Inflammatory macrophage treated with lipopolysaccharide for 1 hour (primary cell): ENCODE results near the gene RUNDC1.
"Not testable (repeated sequence)": the region's sequence is repeated elsewhere in the genome, so short reads cannot be mapped to it uniquely, and the experiment has no call there.

Experiments used
- DNase-seq, 2 donors: peaks; one replicate each; pipeline ENCODE4 v3.0.0-alpha.2; 2020 to 2022

The RUNDC1 gene

DNA sequence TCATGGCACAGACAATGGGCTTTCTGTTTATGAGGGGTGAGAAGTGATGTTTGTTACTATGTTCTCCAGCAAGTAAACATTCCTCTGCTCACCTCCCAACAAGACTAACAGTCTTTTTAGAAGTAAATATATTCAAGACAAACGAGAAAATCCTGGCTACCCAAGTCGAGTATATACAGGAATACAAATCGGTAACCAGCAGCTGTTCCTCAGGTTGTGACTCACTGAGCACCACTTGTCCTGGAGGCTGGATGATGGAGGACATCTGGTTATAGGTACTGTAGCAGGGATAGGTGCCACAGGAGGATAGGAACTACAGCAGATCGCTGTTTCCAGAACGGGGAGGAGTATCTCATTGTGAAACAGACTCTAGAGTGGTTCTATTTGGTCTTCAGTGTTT lies 12.5 kb downstream of the RUNDC1 start:
- DNase-seq, result no peak

DNA sequence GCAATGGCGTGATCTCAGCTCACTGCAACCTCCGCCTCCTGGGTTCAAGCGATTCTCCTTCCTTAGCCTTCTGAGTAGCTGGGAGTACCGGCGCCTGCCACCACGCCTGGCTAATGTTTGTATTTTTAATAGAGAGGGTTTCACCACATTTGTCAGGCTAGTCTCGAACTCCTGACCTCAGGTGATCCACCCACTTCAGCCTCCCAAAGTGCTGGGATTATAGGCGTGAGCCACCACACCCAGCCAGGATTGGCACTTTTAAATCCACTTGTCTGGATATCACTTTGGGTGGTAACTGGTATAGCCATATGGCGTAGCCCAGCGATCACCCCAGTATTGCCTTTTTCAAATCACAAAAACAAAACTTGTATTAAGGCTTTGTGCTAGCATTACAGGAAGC lies 13.5 kb downstream of the RUNDC1 start:
- DNase-seq, result not testable (repeated sequence)

DNA sequence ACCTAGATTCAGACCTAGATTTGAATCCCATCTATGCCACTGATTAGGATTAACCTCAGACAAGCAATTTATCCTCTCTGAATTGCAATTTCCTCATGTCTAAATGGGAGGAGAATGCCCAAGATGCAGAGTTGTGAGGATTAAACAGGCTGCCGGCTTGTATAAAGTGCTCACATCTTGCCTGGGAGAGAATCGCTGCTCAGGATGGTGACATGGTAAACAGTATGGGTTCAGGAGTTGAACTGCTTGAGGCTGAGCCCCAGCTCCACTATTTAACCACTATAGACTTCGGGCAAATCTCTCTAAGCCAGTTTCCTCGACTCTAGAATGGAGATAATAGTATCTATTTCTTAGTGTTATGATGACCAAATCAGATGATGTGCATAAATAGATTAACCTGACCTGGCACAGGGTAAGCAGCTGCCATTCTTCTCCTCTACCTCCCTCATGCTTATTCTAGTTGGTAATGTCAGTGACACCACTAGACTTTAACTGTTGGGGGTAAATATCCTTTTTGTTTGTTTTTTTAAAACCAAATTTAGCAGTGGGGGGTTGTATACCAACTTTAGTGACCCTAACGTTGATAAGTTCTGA lies 17.1 kb downstream of the RUNDC1 start:
- DNase-seq, result no peak

DNA sequence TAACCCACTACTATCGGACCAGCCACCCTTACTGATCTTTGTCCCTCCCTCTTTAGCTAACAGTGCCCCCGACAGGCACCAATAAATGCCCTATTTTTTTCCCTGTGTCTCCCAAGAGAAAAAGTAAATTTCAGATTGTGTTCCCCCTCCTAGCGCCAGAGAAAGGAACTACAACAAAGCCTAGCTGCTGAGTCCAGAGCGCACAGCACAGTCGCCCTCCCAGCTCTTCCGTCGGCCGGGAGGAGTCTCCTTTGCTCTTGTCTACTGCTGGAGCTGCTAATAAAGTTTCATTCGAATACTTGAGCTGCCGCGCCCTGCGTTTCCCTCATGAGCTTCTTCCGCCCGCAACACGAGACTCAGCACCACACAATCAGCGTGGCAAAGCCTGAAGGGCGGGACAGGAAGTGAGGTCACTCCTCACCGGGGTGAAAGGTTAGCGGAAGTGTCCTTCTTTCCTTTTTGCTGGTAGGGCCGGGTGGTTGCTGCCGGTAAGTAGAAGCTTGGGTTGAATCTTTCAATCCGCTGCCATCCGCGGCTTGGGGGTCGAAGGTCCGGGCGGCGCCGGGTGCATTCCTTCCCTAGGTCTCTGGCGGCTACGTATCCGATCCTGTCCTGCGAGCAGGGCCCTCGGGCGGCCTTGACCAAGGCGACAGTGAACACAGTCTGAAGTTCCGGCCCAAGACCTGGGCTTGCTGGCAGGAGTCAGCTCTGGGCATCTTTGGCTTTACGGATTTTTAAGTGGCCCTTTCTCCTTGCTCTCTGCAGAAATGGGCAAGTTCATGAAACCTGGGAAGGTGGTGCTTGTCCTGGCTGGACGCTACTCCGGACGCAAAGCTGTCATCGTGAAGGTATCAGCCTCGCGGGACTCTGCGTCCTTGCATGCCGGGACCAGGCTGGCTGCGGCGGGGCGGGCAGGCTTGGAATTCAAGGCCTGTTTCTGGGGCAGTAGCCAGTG lies 17.9 kb downstream of the RUNDC1 start, which contains the start of gene RPL27:
TSS of gene RPL27 (plus strand) at position 436 of the 955 bp plus-strand sequence. CDS start at position 768, 332 bp downstream.
- peak; percentile 99 to 100 for DNase-seq

DNA sequence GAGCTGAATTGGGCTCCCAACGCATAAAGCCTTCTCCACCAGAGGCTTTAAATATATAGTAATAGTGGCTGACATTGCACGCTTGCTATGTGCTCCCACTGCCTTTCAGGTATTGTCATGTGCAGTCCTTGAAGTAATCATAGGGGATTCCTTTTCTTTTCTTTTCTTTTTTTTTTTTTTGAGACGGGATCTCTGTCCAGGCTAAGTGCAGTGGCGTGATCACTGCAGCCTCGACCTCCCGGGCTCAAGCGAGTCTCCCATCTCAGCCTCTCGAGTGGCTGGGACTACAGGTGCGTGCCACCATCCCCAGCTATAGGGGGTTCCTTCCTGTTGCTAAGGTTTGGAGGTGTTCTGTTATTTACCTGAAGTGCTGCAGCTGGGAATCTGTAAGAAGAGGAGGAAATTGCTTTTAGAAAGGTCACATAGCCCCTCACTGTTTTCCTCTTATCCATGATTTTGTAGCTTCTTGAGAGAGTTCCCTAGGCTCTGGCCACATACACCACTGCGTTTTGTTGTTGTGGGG lies 18.7 kb downstream of the RUNDC1 start:
- no peak for DNase-seq

DNA sequence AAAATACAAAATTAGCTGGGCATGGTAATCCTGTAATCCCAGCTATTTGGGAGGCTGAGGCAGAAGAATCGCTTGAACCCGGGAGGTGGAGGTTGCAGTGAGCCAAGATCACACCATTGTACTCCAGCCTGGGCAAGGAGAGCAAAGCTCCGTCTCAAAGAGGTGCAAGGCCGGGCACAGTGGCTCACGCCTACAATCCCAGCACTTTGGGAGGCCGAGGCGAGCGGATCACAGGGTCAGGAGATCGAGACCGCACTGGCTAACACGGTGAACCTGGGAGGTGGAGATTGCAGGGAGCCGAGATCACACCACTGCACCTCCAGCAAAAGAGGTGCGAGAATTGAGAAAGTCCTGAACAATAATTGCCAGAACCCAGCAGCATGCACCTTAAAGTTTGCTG lies 20.5 kb downstream of the RUNDC1 start:
- DNase-seq, result not testable (repeated sequence)

DNA sequence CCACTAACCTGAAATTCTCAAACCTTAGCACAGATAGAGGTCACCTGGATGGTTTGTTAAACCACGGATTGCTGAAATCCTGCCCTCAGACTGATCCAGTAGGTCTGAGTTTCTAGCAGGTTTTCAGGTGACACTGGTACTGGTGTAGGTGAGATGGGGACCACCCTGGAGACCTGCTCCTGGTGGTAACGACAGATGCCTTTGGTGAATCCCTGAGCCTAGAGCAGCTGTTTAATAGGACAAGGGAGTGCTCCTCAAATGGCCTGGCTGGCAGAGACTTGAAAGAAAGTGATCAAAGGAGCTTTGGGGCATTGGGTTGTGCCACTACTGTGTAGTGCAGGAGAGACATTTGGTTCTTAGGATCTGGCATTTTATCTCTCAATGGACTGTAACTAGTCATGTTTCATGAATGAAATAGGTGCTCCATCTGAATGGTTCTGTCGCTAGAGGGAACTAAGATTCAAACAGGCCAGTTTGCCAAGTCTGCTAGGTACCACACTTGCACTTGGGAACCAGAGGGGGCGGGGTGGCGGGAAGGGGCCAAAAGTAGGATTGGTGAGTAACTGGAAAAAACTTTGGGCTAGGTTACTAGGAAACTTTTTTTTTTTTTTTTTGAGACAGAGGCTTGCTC lies 23.3 kb downstream of the RUNDC1 start:
- DNase-seq, result no peak

DNA sequence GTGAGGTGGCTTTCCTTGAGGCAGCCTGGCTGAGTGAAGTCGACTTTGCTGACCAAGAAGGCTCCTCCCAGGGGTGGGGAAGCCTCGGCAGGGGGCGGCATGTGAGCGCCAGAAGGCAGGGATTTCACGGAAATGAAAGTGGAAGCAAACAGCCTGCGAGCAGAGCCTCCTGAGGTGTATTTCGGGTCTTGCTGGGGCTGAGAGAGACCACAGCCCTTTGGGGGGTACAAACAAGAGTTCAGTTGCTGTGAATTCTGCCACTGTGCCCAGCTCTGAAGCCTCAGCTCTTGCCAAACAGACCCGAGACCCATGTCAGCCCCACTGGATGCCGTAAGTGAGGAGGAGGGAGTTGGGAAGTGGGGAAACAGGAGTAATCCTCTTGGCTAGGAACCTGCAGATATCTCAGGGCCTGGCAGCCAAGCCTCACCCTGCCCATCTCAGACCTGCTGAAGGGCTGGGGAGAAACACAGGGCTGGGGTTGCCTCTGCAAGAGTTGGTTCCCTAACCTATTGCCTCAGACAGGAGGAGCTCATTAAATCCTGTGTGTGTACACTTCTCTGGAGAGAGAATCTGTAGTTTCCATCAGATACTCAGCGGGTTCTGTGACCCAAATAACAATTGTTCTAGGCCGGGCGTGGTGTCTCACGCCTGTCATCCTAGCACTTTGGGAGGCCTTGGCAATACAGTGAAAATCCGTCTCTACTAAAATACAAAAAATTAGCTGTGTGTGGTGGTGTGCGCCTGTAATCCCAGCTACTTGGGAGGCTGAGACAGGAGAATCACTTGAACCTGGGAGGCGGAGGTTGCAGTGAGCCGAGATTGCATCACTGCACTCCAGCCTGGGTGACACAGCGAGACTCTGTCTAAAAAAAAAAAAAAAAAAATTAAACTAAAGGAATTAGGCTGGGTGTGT lies 26.5 kb downstream of the RUNDC1 start, which contains the start of gene IFI35:
TSS of gene IFI35 (plus strand) at position 146 of the 913 bp plus-strand sequence. CDS start at position 310, 164 bp downstream.
- peak; percentile 77 to 91 for DNase-seq

DNA sequence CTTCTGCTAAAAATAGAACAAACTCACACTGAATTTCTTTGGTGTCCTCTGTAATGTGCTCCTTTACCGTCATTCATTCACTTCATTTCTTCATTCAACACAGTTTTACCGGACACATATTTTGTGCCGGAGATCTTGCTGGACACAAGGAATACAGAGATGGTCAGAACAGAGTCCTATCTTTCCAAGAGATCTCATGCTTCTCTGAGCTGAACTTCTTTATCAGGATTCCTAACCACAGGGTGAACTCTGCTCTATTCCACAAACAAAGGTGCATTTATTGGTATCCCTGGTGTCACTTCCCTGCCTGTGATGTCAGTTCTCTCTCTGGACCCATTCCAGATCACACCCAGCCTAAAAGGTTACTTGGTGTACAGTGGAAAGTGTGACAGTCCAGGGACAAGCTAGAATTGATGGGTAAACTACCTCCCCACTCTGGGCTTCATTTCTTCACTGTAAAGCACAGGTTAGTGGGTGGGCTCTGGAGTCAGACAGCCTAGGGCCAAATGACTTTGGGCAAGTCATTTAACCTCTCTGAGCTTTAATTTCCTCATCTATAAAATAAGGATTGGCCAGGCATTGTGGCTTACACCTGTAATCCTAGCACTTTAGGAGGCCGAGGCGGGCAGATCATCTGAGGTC lies 30.4 kb downstream of the RUNDC1 start:
- DNase-seq, result no peak

DNA sequence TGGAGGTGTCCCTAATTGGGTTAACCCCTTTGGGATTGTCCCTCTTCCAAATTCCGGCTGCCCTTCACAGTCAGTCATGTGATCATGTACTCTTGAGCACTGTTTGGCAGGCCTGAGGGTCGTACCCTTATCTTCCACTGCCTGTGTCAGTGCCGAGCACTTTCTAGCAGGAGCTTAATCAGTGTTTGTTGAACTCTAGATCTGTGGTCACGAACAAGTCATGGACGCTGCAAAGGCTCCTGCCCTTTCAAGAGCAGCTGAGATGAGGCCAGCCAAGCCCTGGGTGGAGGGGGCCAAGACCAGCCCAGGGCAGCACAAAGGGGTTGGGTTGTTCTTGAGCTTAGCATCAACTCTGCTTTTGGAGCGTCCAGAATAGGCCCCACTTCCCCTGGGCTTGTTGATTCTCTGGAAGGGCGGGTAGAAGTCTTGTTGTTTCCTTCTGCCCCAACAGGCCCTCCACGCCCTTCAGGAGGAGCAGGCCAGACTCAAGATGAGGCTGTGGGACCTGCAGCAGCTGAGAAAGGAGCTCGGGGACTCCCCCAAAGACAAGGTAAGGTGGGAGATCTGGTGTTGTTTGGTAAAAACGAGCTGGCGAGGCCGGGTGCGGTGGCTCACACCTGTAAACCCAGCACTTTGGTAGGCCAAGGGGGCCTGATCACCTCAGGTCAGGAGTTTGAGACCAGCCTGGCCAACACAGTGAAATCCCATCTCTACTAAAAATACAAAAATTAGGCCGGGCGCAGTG lies 31.5 kb downstream of the RUNDC1 start:
- no peak for DNase-seq

DNA sequence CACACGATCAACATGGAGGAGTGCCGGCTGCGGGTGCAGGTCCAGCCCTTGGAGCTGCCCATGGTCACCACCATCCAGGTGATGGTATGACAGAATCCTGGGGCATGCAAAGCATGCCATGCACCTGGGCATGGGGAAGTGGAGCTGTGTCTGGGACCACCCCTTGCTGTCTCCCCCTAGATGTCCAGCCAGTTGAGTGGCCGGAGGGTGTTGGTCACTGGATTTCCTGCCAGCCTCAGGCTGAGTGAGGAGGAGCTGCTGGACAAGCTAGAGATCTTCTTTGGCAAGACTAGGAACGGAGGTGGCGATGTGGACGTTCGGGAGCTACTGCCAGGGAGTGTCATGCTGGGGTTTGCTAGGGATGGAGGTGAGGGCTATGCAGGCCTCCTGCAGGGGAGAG lies 32.9 kb downstream of the RUNDC1 start:
- DNase-seq, result no peak

DNA sequence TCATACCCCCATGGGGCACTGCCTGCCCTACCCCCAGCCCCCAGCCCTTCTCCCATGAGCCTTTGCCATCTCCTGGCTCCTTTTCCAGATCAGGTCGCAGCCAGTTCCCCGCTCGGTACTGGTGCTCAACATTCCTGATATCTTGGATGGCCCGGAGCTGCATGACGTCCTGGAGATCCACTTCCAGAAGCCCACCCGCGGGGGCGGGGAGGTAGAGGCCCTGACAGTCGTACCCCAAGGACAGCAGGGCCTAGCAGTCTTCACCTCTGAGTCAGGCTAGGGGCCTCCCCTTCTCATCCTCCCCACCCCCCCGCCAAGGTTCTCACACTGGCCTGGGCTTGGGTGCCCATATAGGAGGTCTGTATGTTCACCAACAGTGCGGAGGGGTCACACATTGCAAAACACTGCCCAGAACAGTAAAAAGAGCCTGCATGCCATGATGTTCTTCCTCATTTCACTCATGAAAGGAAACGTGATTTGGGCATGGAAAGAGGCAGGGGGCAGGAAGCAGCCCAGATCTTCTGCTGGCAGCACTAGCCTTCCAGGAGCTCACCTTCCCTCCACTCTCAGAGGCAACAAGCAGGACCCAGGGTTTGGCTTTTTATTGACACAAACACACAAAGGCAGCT lies 33.8 kb downstream of the RUNDC1 start:
- DNase-seq, result no peak

DNA sequence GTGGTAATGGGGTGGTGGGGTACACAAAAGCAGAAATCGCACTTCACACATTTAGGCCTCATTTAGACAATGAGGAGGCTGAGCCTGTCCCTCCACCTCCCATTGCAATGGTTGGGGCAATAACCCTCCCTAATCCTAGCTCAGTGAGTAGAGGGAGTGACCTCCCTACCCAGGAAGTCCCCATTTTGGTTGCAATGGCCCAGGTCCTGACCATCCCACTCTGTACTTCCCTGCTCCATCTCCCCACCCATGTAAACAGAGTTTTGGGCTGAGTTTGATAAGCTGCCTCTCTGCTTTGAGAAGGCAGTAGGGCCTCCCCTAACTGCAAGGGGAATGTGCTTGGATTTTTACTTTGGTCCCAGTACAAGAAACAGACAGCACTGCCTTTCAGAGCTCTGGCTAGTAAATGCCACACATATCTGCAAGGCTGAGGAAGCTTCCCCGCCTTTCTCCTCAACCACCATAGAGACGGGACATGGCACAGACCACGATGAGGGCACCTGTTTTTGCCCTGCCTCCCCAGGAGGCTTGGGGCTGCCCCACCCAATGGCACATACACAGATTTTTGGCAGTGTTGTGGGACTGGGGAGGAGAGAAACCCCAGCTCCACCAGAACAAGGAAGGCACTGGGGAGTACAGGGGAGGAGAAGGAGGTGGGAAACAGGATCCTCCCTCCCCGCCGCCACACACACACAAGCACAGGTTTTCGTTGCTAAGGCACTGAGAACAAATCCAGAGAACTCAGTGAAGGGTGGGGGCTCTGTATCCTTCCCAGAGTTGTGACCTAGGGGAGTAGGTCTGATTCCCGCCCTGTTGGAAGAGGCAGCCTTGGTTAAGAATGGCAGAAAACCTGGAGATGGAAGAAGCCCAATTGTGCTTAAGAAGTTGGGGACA lies 34.5 kb downstream of the RUNDC1 start:
- no peak for DNase-seq

DNA sequence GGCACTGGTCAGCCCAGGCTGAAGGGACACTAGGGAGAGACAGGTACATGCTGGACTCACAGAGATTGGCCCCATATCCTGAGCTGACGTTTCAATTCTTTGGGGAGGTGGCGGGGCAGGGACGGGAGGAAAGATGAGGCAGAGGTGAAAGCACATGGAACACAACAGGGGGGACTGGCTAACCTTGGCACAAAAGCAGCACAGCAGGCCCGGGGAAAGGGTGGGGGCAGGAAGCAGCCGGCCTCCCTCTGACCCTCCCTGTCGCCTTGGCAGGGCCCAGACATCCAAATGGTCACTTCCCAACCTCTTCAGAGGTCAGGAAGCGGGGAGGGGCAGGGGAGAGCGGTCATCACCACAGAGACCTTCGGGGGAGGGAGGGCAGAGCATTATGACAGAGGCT lies 35.2 kb downstream of the RUNDC1 start:
- DNase-seq, result no peak

DNA sequence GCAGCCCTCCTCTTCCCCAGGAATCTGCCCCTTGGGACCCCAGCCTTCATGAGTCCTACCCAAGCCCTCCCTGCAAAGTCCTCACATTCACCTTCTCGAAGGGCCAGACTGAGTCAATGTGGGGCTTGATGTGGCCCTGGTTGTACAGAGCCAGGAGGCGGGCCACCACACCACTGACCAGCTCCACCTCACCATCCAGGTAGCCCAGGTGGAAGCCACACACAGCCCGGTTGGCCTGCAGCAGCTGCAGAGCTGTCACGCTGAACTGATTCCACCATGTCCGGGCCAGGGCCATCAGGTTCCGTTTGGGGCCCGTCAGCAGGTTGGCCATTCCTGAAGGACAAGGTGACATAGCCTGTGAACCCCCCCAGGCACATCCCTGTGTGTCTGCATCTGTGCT lies 35.9 kb downstream of the RUNDC1 start:
- DNase-seq, result no peak

DNA sequence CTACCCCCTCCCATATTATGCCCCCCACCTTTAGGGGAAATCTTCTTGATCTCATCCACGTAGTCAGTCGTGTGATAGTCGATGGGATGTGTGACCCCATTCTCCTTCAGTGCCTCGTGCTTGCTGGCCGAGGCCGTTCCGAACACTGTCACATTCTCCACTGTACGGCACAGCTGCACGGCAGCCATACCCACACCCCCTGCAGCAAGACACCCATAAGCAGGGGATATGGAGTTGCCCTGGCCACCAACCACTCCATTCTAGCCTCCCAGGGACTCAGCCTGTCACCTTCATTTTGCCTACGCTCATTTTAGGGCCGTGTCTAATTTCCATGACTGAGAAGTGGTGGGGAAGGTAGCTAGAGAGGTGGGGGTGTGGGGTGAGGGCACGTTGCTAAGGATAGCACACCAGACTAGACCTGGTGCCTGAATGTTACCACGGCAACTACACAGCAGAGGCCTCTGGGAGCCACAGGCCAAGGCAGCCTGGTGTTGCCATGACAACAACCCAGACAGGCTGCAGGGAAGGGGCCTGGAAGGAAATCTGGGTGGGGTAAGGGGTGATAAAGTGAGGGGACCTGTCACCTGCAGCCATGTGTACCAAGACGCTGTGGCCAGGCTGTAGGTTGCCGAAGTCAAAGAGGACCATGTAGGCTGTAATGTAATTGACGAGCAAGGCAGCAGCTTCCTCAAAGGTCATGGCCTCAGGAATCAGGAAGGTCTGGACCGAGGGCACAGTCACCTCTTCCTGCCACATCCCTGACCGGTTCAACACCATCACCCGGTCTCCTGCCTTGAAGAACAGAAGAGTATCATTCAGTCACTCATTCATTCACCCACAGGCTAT lies 37.9 kb downstream of the RUNDC1 start:
- DNase-seq, result peak; percentile 19 to 33

DNA sequence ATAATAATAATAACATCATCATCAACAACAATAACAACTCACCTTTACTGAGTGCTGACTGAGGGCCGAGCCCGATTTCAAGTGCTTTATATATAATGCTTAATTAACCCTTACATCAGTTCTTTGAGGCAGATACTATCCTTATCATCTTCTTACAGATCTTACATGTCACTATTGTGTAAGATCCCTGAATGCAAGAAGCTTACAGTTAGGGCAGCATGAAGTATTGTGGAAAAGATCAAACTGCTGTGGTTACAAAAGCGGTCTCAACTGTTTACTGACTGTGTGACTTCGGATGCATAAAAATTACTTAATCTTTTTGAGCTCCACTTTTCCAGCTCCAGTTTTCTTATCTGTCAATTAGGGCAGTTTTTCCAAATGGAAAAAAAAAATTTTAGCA lies 38.6 kb downstream of the RUNDC1 start:
- no peak for DNase-seq

DNA sequence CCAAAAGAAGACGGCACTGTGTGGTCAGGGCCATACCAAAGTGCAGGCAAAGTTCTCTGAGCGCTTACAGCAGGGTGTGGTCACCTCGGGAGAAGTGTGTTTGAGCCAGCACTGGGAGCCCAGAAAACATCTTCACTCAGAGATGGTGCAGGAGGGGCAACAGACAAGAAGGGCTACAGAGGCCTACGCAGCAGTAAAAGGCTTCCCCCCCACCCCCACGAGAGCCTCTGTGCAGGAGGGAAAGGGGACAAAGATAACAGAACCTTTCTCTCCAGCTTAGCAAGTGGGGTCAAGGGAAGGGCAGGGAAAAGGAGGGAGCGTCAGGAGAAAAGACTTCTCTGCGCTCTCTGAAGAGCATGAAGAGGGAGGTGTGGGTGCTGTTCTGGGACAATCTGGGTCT lies 39.1 kb downstream of the RUNDC1 start:
- no peak for DNase-seq
